Measurements from ENCODE around the gene MACF1. TPM values are rescaled to one million over a fixed set of nuclear protein-coding genes. Genes with fewer than 3 reads are reported as not detected.
A peak's percentile ranks its signal among the peaks of the same experiment; 100 is the strongest.

The MACF1 gene
- total RNA-seq, 1 experiment from 2014 or later: 190 TPM

GRCh38 chr1:39392851-39393573 lies 188.5 kb downstream of the MACF1 start:
- Histone ChIP-seq H3K79me2 (ENCODE audit: insufficient read depth, low read length) (peaks cover 6% of the 10 kb centered on the region), H2BK5ac (ENCODE audit: insufficient read length, low read length) (no peak overlapping the region), H2BK120ac (ENCODE audit: low read depth, low read length, poor library complexity, severe bottlenecking) (no peak overlapping the region), H3T11ph (ENCODE audit: low read length) (no peak overlapping the region), H2BK12ac (ENCODE audit: insufficient read length, low read depth, low read length) (no peak overlapping the region), H3K27me3 (ENCODE audit: insufficient read depth, low read length) (no peaks in the 10 kb centered on the region), H3K4me1 (ENCODE audit: insufficient read depth, low read length) (peaks cover 6% of the 10 kb centered on the region; the same call in 1 of the 2 replicates), H3K56ac (ENCODE audit: insufficient read length, low read depth, low read length) (no peak overlapping the region), H3K9ac (ENCODE audit: extremely low read depth, insufficient read length, low read length) (no peak overlapping the region), H4K5ac (ENCODE audit: insufficient read length, low read depth, low read length) (no peak overlapping the region), H2BK20ac (ENCODE audit: low read depth, low read length, poor library complexity, severe bottlenecking) (no peak overlapping the region), H3K23ac (ENCODE audit: insufficient read length, low read depth, low read length) (no peak overlapping the region), H3K79me1 (ENCODE audit: insufficient read depth, low read depth, low read length, poor library complexity, severe bottlenecking) (peaks cover 3% of the 10 kb centered on the region), H2AFZ (ENCODE audit: low read length) (no peak overlapping the region), H2AK5ac (ENCODE audit: insufficient read length, low read length) (no peak overlapping the region), H3K27ac (ENCODE audit: insufficient read length, low read depth, low read length) (no peak overlapping the region), H4K20me1 (ENCODE audit: control insufficient read depth, insufficient read depth, insufficient read length) (peaks cover 3% of the 10 kb centered on the region), H4K91ac (ENCODE audit: insufficient read length, low read depth, low read length) (no peak overlapping the region), H3K4ac (ENCODE audit: low read depth, low read length) (no peak overlapping the region), H3K23me2 (ENCODE audit: insufficient read length, low read depth, low read length, poor library complexity, severe bottlenecking) (no peaks in the 10 kb centered on the region), H3K18ac (ENCODE audit: insufficient read length, low read depth, low read length) (no peak overlapping the region), H4K8ac (replicated peaks; ENCODE audit: insufficient read length, low read depth, low read length) (no peak overlapping the region), H3K14ac (ENCODE audit: insufficient read depth, low read length) (no peak overlapping the region), H3K4me2 (ENCODE audit: insufficient read depth, insufficient read length, low read length) (no peak overlapping the region), H2BK15ac (ENCODE audit: low read depth, low read length) (no peak overlapping the region), H3K9me3 (ENCODE audit: control insufficient read depth, low read depth, low read length) (no peaks in the 10 kb centered on the region)
- Mint-ChIP-seq H3K27me3 (ENCODE audit: low read depth) (no peaks in the 10 kb centered on the region), H3K36me3 (ENCODE audit: insufficient read depth in 1 of 3, low read depth in 3 of 3) (peaks cover 13 to 28% (median 20%) of the 10 kb centered on the region in 3 experiments; a peak in 6 of 7 replicates), H3K9me3 (no peaks in the 10 kb centered on the region), H3K27ac (peak overlapping the region; percentile 52 to 81 (median 79); a peak in 5 of 7 replicates), H3K4me3 (no peak overlapping the region), H3K4me1 (peaks cover 35 to 42% of the 10 kb centered on the region in 2 experiments)
- DNase-seq: no peak
- WGBS (ENCODE audit: extremely low coverage, insufficient read length, low lambda C conversion rate): no CpG with 5 or more reads among the region's 4 CpGs
- no peak for TF ChIP-seq CTCF (conservative IDR thresholded peaks at IDR 0.05)
